HL-60 (cell line): Measurements from ENCODE around the gene HSD17B13.

Source experiments
- CTCF ChIP-seq: IDR thresholded peaks from one replicate; pipeline ENCODE4 v1.5.1; 2011; ENCODE audit warnings: low read length, control low read depth, inconsistent platforms; ENCODE audit not compliant: insufficient read depth
- POLR2AphosphoS5 ChIP-seq: IDR thresholded peaks from 2 replicates; pipeline ENCODE4 v1.6.1; 2012; ENCODE audit warnings: low read depth
- TF ChIP-seq, protein P1 (sequence below): IDR thresholded peaks from 2 replicates; pipeline ENCODE4 v1.6.1; 2012; ENCODE audit warnings: low read depth; ENCODE audit not compliant: insufficient replicate concordance

DNA sequence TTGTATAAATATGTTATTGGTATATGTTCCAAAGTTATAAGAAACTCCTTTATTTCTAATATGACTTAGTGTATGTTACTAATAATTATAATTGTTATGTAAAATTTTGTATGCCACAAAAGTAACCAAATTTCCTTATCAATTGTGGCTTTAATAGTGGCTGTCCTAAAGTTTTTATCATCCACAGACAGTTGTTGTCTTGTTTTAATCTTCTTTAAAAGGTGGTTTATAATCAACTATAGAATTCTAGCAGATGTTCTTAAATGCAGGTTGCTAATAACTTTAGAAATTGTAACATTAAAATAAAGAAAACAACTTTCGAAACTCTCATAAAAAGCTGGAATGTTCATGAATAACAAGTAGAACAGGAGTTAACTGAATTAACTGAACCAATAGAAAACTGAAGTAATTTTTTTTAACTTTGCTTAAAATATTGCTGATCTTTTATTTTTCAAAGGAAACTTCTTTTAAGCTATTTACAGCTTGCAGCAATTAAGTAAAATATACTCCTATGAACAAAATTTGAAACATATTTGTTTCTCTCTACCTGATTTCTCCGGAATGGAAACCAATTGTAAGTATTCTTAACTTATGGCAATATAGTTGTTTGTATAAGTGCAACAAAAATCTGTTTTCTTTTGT, 44.0 kb upstream of the HSD17B13 start:
- TF ChIP-seq CTCF, result no peak
- TF ChIP-seq POLR2AphosphoS5, result no peak
- TF ChIP-seq, protein P1, sequence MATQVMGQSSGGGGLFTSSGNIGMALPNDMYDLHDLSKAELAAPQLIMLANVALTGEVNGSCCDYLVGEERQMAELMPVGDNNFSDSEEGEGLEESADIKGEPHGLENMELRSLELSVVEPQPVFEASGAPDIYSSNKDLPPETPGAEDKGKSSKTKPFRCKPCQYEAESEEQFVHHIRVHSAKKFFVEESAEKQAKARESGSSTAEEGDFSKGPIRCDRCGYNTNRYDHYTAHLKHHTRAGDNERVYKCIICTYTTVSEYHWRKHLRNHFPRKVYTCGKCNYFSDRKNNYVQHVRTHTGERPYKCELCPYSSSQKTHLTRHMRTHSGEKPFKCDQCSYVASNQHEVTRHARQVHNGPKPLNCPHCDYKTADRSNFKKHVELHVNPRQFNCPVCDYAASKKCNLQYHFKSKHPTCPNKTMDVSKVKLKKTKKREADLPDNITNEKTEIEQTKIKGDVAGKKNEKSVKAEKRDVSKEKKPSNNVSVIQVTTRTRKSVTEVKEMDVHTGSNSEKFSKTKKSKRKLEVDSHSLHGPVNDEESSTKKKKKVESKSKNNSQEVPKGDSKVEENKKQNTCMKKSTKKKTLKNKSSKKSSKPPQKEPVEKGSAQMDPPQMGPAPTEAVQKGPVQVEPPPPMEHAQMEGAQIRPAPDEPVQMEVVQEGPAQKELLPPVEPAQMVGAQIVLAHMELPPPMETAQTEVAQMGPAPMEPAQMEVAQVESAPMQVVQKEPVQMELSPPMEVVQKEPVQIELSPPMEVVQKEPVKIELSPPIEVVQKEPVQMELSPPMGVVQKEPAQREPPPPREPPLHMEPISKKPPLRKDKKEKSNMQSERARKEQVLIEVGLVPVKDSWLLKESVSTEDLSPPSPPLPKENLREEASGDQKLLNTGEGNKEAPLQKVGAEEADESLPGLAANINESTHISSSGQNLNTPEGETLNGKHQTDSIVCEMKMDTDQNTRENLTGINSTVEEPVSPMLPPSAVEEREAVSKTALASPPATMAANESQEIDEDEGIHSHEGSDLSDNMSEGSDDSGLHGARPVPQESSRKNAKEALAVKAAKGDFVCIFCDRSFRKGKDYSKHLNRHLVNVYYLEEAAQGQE, result no peak
